Common myeloid progenitor, CD34-positive (primary cell): Measurements from ENCODE around the gene SIM2.
A peak's percentile ranks its signal among the peaks of the same experiment; 100 is the strongest.

Experiments
- CTCF ChIA-PET: fragments of 350-600 bp; sonication (Branson Sonifier 250); formaldehyde crosslinking; loops from one replicate; lab custom pipeline; 2021; ENCODE audit warnings: antibody characterized with exemption; lab: Charles Lee
- POLR2A ChIA-PET: fragments of 350-600 bp; sonication (Branson Sonifier 250); formaldehyde crosslinking; loops from one replicate; lab custom pipeline; 2021; ENCODE audit warnings: antibody characterized with exemption; lab: Charles Lee
- DNase-seq, 3 donors: peaks; one replicate each; pipeline versions ENCODE4 v3.0.0 to v3.0.0-alpha.2; 2013
- H3K27ac ChIP-seq, 2 experiments: 1 replicate in 1 of 2; 2 replicates in 1 of 2; pipeline ENCODE4 v1.7.0; 2013; ENCODE audit warnings: inconsistent platforms in 2 of 2, low read length in 2 of 2, mild to moderate bottlenecking in 2 of 2, low read depth in 1 of 2, moderate library complexity in 1 of 2; ENCODE audit not compliant: severe bottlenecking in 2 of 2, insufficient read depth in 1 of 2, poor library complexity in 1 of 2
- H3K27me3 ChIP-seq, 5 experiments: replicated peaks in 2 of 5; 1 replicate in 3 of 5; 2 replicates in 2 of 5; pipeline versions ENCODE4 v1.6.1 to v1.7.0; 2013; ENCODE audit warnings: low read length in 4 of 5, mild to moderate bottlenecking in 2 of 5, moderate library complexity in 2 of 5, inconsistent platforms in 1 of 5; ENCODE audit not compliant: insufficient read depth in 5 of 5, control insufficient read depth in 4 of 5
- H3K36me3 ChIP-seq, 4 experiments: 1 replicate in 2 of 4; 2 replicates in 2 of 4; pipeline versions ENCODE4 v1.6.1 to v1.7.0; 2013; ENCODE audit warnings: low read length in 3 of 4, control low read depth in 1 of 4, mild to moderate bottlenecking in 1 of 4; ENCODE audit not compliant: control insufficient read depth in 4 of 4, insufficient read depth in 4 of 4
- H3K4me1 ChIP-seq, 4 experiments: 1 replicate in 3 of 4; 2 replicates in 1 of 4; pipeline versions ENCODE4 v1.6.1 to v1.7.1; 2013; ENCODE audit warnings: low read length in 3 of 4, mild to moderate bottlenecking in 3 of 4, control low read depth in 1 of 4, inconsistent platforms in 1 of 4, moderate library complexity in 1 of 4; ENCODE audit not compliant: control insufficient read depth in 4 of 4, insufficient read depth in 4 of 4; ENCODE audit errors: control extremely low read depth in 1 of 4
- H3K4me3 ChIP-seq, 7 experiments: 1 replicate in 4 of 7; 2 replicates in 3 of 7; pipeline versions ENCODE4 v1.5.1 to v1.7.0; 2013; ENCODE audit warnings: mild to moderate bottlenecking in 7 of 7, low read length in 6 of 7, moderate library complexity in 6 of 7, inconsistent platforms in 2 of 7, low read depth in 2 of 7, control low read depth in 1 of 7; ENCODE audit not compliant: insufficient read depth in 4 of 7, control insufficient read depth in 1 of 7; ENCODE audit errors: extremely low read depth in 1 of 7
- H3K9me3 ChIP-seq, 5 experiments: 1 replicate in 4 of 5; 2 replicates in 1 of 5; pipeline versions ENCODE4 v1.6.1 to v1.7.1; 2013; ENCODE audit warnings: low read length in 4 of 5, mild to moderate bottlenecking in 2 of 5, inconsistent platforms in 1 of 5, low read depth in 1 of 5, moderate library complexity in 1 of 5; ENCODE audit not compliant: control insufficient read depth in 4 of 5, insufficient read depth in 2 of 5; ENCODE audit errors: control extremely low read depth in 1 of 5
- WGBS: methylation state at CpG from one replicate; pipeline ENCODE4 v1.1.5; 2013; ENCODE audit not compliant: insufficient coverage; 5-methylcytosine and 5-hydroxymethylcytosine counted together

Gene SIM2

DNA sequence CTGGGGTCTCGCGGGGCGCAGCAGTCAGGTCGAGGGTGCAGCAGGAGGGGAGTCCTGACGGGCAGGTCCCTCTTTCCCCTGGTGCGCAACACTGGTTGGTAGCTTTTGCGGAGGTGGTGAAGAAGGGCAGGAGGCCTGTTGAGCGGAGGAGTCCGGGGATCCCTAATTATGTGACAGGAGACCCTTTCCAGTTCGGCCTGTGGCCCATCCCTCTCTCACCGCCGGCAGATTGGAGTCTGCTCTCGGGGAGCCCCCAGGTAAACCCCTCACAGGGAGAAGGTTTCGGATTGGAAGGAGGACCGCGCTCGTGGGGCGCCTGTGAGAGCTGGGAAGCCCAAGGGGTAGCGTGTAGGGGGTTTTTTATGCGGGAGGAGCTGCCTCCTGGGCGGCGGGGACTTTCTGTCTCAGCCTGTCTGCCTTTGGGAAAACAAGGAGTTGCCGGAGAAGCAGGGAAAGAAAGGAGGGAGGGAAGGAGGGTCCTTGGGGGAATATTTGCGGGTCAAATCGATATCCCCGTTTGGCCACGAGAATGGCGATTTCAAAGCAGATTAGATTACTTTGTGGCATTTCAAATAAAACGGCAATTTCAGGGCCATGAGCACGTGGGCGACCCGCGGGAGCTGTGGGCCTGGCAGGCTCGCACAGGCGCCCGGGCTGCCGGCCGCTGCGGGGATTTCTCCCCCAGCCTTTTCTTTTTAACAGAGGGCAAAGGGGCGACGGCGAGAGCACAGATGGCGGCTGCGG lies 9.5 kb downstream of the SIM2 start:
- no peak for DNase-seq
- no peaks in the 10 kb centered on the region for H3K9me3 ChIP-seq
- 3% methylated on average over 34 of the region's 44 CpGs for WGBS

DNA sequence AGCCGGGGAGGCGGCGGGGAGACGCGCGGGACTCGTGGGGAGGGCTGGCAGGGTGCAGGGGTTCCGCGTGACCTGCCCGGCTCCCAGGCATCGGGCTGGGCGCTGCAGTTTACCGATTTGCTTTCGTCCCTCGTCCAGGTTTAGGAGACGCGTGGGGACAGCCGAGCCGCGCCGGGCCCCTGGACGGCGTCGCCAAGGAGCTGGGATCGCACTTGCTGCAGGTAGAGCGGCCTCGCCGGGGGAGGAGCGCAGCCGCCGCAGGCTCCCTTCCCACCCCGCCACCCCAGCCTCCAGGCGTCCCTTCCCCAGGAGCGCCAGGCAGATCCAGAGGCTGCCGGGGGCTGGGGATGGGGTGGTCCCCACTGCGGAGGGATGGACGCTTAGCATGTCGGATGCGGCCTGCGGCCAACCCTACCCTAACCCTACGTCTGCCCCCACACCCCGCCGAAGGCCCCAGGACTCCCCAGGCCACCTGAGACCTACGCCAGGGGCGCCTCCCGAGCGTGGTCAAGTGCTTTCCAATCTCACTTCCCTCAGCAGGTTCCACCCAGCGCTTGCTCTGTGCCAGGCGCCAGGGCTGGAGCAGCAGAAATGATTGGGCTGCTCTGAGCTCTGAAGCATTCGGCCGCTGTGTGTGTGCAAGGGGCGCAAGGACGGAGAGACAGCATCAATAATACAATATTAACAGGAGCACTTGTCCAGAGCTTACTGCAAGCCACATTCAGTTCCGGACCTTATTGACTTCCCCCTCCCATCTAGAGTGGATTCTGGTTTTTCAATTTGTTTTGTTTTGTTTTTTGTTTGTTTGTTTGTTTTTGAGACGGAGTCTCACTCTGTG lies 10.3 kb downstream of the SIM2 start:
- 5% methylated on average over 38 of the region's 55 CpGs for WGBS
- DNase-seq, result no peak

More for the DNA sequence above, 9.5 kb downstream of the SIM2 start:
- Histone ChIP-seq H3K4me3 (no peak overlapping the region), H3K27ac (no peak overlapping the region), H3K36me3 (no peaks in the 10 kb centered on the region), H3K4me1 (peaks cover 0 to 41% (median 26%) of the 10 kb centered on the region in 4 experiments), H3K27me3 (peaks cover 23 to 100% (median 75%) of the 10 kb centered on the region in 5 experiments)
- ChIA-PET CTCF (interaction anchor here (0.8 kb wide), 1 partner anchor 206 kb away, joined by 3 read pairs; no protein-coding TSS in a partner anchor), POLR2A (no interaction called here)

DNA sequence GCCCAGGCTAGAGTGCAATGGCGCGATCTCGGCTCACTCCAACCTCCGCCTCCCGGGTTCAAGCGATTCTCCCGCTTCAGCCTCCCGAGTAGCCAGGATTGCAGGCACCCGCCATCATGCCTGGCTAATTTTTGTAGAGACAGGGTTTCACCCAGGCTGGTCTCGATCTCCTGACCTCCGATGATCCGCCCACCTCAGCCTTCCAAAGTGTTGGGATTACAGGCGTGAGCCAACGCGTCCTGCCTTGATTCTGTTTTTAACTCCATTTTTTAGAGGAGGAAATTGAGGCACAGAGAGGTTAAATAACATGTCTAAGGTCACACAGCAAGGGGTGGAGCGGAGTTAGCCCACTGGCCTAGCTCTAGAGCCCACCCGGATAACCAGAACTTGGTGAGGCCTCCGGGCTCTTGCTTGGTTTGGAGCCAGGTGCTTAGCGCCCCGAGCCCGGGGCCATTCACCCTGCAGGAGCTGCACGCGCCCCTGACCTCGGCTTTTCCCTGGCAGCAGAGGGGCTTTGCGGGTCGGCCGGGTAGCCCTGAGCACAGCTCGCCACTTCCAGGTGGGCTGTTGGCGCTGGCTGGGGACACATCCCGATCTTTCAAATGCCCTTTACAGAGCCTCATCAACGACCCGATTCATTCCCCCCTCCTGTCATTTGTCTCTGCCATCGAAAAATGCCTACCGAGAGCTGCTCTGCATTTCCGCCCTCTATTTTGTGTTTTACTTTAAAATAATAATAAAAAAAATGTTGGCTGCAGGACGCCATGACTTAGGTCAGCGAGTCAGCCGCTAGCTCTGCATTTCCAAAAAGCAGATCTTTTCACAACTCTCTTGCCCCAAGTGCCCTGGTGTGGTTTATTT lies 11.2 kb downstream of the SIM2 start:
- CTCF ChIA-PET, result interaction anchor here (0.9 to 1.3 kb wide), 4 partner anchors 9 to 18 kb away, joined by 3 to 4 read pairs (median 4); no protein-coding TSS in a partner anchor
- Histone ChIP-seq H3K9me3 (no peaks in the 10 kb centered on the region), H3K36me3 (no peaks in the 10 kb centered on the region), H3K27me3 (peaks cover 37 to 100% (median 77%) of the 10 kb centered on the region in 5 experiments), H3K4me1 (peaks cover 0 to 36% (median 24%) of the 10 kb centered on the region in 4 experiments), H3K27ac (no peak overlapping the region), H3K4me3 (no peak overlapping the region)
- POLR2A ChIA-PET, result interaction anchor here (1.3 kb wide), 1 partner anchor 11 kb away, joined by 4 read pairs; the partner anchor contains the start of gene SIM2
- WGBS, result 12% methylated on average over 30 of the region's 38 CpGs
- no peak for DNase-seq

More for the DNA sequence above, 10.3 kb downstream of the SIM2 start:
- Histone ChIP-seq H3K27ac (no peak overlapping the region), H3K9me3 (no peaks in the 10 kb centered on the region), H3K4me3 (no peak overlapping the region), H3K4me1 (peaks cover 0 to 41% (median 26%) of the 10 kb centered on the region in 4 experiments), H3K36me3 (no peaks in the 10 kb centered on the region), H3K27me3 (peaks cover 29 to 100% (median 69%) of the 10 kb centered on the region in 5 experiments)
- CTCF ChIA-PET, result interaction anchor here (0.8 kb wide), 1 partner anchor 206 kb away, joined by 3 read pairs; no protein-coding TSS in a partner anchor
- POLR2A ChIA-PET, result no interaction called here

DNA sequence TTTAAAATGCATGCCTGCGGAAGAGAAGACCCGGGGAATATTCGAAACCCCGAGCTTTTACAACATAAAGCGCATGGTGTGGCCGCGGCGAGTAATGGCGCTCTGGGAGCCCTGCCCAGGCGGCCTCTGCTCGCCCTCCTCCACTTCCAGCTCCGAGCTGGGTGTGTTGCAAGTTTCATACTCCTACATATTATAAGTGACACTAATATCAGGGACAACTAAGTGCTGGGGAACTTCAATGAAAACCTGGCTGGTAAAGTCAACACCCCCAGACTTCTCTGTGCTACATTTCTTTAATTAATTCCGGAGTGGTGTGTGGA lies 11.8 kb downstream of the SIM2 start:
- POLR2A ChIA-PET, result interaction anchor here (1.3 kb wide), 1 partner anchor 12 kb away, joined by 4 read pairs; the partner anchor contains the start of gene SIM2
- Histone ChIP-seq H3K4me3 (no peak overlapping the region), H3K4me1 (peaks cover 0 to 35% (median 22%) of the 10 kb centered on the region in 4 experiments), H3K27me3 (peaks cover 40 to 98% (median 75%) of the 10 kb centered on the region in 5 experiments), H3K27ac (no peak overlapping the region), H3K9me3 (no peaks in the 10 kb centered on the region), H3K36me3 (no peaks in the 10 kb centered on the region)
- peak in 1 of 3 donors; percentile 60 for DNase-seq
- 0% methylated on average over 3 of the region's 13 CpGs for WGBS
- CTCF ChIA-PET, result interaction anchor here (0.9 to 1.3 kb wide), 4 partner anchors 8 to 19 kb away, joined by 3 to 4 read pairs (median 4); no protein-coding TSS in a partner anchor

DNA sequence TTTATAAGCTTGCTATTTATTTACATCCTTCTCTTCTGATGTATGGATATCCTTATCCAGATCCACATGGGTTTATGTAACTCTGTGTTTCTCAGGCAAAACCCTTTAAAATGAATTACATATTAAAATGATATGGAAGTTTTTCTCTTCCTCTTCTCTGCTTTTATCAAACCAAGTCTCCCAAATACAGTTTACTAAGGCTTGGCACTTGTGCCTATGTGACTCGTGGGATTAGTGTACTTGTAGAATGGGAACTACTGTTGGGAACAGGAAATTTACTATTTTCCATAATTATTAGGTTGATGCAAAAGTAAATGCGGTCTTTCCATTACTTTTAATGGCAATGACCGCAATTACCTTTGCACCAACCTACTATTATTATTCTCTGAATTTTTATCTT lies 14.8 kb downstream of the SIM2 start:
- POLR2A ChIA-PET, result no interaction called here
- no peak for DNase-seq
- Histone ChIP-seq H3K4me3 (no peak overlapping the region), H3K27ac (no peak overlapping the region), H3K27me3 (peaks cover 27 to 98% (median 55%) of the 10 kb centered on the region in 5 experiments), H3K4me1 (peaks cover 0 to 15% (median 10%) of the 10 kb centered on the region in 4 experiments), H3K9me3 (no peaks in the 10 kb centered on the region), H3K36me3 (no peaks in the 10 kb centered on the region)
- WGBS, result 100% methylated on average over 2 of the region's 3 CpGs
- CTCF ChIA-PET, result interaction anchor here (1.0 kb wide), 1 partner anchor 24 kb away, joined by 3 read pairs; no protein-coding TSS in a partner anchor

DNA sequence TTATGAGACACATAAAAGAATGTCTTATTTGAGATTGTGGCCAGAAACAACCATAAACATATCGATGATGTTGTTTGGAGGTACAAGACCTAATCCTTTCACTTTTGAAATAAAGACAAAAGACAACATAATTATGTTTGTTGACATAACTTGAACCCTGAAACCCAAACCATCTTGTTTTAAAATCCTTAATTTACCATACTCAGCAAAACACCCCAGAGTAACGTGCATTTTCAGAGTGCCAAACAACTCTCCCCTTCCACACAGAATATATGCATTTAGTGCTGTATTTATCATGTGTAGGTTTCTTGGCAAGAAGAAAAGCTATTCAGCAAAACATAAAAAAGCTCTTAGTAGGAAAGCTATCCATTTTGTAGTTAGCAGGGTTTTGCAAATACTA lies 17.5 kb downstream of the SIM2 start:
- CTCF ChIA-PET, result interaction anchor here (0.6 to 0.7 kb wide), 2 partner anchors 981 to 1993 kb away, joined by 4 read pairs; no protein-coding TSS in a partner anchor
- POLR2A ChIA-PET, result no interaction called here
- no peaks in the 10 kb centered on the region for H3K9me3 ChIP-seq
- H3K27ac ChIP-seq, result no peak overlapping the region
- no peaks in the 10 kb centered on the region for H3K4me1 ChIP-seq
- no CpG with 5 or more reads among the region's 2 CpGs for WGBS
- H3K36me3 ChIP-seq, result no peaks in the 10 kb centered on the region
- no peak for DNase-seq
- H3K4me3 ChIP-seq, result no peak overlapping the region
- H3K27me3 ChIP-seq, result peaks cover 16 to 94% (median 44%) of the 10 kb centered on the region in 5 experiments
